GM18861 (cell line): ENCODE measurements around the gene DNMT1.
"Not testable (repeated sequence)": the region's sequence is repeated elsewhere in the genome, so short reads cannot be mapped to it uniquely, and the experiment has no call there.

Experiments
- ATAC-seq: cut with Tn5 transposase; IDR thresholded peaks from one replicate; pipeline ENCODE4 v1.9.1; 2021; ENCODE audit not compliant: unreplicated experiment

The DNMT1 gene

GRCh38 chr19:10184636-10185035, 10.1 kb downstream of the DNMT1 start:
- no peak for ATAC-seq

GRCh38 chr19:10183926-10184325, 10.8 kb downstream of the DNMT1 start:
- ATAC-seq = no peak

GRCh38 chr19:10182847-10183246, 11.9 kb downstream of the DNMT1 start:
- ATAC-seq = no peak

DNA sequence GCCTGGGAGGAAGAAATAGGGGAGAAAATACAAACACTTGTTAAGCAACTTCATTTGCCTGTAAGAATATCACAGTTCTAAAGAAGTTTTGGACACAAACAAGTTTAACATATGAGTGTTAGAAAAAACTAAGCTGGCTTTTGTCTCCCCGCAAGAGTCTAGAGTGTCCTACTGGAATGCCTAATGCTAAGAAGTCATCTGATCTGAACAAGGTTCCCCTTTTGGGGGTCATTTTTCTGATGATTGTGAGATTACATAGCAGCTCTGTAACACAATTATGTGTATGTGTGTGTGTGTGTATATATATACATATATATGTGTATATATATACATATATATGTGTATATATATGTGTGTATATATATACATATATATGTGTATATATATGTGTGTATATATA, 12.7 kb downstream of the DNMT1 start:
- no peak for ATAC-seq

DNA sequence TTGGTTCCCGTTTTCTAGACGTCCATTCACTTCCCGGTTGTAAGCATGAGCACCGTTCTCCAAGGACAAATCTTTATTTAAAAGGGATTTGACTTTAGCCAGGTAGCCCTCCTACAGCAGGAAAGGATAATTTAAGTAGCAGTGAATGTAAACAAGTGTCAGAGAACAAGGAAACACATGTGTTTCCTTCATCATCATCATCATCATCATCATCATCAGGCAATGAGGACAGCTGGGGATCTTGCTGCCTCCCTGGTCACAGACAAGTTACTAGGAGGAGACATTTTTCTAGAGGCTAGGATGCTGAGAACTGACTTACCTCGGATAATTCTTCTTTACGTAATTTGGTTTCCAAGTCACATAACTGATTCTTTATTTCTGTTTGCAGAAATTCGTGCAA, 14.3 kb downstream of the DNMT1 start:
- no peak for ATAC-seq

DNA sequence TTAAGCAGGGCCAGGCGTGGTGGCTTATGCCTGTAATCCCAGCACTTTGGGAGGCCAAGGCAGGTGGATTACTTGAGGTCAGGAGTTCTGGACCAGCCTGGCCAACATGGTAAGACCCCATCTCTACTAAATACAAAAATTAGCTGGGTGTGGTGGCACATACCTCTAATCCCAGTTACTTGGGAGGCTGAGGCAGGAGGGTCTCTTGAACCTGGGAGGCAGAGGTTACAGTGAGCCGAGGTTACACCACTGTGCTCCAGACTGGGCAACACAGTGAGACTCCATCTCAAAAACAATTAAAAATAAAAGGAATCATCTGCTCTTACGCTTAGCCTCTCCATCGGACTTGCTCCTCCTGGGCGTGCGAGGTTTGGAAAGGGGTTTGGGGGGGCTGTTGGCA, 14.7 kb downstream of the DNMT1 start:
- ATAC-seq = not testable (repeated sequence)

GRCh38 chr19:10173527-10173926, 21.2 kb downstream of the DNMT1 start:
- no peak for ATAC-seq

DNA sequence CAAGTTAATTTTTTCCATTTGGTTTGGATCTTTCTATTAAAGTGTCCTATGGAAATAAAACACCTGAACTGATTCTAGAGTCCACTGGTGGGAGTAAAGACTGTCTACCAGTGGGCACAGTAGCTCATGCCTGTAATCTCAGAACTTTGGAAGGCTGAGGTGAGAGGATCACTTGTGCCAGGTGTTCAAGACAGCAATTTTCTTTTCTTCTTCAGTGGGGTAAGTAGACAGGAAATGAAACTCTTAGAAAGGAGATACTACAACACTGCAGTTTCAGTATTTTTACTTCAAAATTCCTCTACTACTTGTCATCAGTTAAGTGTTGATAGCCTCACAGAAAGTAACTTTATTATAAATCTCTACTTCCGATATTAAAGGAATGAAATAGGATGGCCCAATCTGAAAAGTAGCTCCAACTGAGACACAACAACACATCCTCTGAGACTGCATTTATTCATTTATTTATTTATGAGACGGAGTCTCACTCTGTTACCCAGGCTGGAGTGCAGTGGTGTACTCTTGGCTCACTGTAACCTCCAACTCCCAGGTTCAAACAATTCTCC, 26.3 kb downstream of the DNMT1 start:
- ATAC-seq = no peak

DNA sequence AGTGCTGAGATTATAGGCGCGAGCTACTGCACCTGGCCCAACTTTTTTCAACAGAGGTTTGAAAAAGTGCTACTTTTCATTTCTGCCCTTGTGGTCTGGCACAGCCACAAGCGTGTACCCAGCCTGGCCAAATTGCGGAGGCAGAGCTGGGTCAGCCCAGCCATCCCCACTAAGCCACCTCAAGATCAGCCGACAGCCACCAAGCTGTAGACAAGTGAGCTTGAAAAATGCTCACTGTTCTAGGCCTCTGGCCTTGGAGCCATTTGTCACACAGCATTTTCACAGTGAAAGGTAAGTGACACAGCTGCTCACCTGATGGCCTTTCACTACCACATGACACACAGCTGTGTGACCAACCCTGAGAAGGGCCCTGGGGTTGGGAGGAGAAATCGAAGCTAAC, 27.3 kb downstream of the DNMT1 start:
- ATAC-seq = no peak

- not testable (repeated sequence) for ATAC-seq
Measured at GRCh38 chr19:10166501-10166900, 28.3 kb downstream of the DNMT1 start.

- no peak for ATAC-seq
Measured at GRCh38 chr19:10166046-10166445, 28.7 kb downstream of the DNMT1 start.

GRCh38 chr19:10163536-10163935, 31.2 kb downstream of the DNMT1 start:
- ATAC-seq = no peak

DNA sequence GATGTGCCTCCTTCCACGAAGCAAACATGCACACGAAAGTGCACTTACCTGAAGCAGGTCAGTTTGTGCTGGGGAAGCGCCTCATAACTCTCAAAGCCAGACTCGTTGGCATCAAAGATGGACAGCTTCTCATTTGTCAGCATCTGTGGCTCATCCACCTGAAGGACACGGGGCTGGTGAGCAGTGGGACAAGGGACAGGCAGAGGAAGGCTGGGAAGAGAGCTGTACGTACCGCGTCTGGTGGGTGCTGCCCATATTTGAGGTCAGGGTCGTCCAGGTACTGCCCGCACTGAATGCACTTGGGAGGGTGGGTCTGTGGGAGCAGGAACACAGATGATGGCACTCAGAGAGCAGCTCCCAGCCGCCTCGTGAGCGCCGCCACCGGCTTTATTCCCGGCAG, 35.1 kb downstream of the DNMT1 start:
- no peak for ATAC-seq

DNA sequence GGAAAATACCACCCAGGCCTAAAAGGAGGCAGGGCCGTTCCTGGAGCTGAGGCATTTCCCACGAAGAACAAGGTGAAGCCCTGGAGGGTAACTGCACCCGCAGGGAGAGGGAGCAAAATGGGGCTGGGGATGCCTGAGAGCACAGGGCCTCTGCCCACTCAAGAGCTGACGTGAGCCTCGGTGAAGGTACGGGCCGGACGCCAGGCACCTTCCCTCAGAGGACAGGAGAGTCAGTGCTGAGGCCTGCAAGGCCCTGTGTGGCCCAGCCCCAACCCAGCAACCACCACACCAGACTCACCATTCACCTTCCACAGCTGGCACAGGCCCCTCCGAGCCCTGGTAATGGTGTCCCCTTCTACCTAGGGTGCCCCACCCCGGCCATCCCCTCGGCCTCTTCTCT, 36.3 kb downstream of the DNMT1 start:
- ATAC-seq = no peak

DNA sequence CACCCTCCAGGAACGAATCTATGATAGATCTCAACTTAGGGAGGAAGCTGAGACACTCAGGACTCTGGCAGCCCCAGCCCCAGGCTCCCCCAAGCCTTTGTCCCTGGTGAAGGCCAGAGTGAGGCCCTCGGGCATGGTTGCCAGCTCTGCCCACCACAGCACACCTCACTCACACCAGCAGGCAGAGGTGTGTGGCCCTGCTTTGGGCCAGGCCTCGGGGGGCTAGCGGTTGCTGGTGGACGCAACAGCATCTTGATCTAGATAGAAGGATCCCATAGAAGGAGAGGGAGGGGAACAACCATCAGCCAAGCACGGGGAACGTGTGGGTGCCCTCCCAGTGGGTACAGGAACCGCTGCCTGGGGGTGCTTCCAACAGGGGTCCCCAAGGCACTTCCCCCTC, 36.7 kb downstream of the DNMT1 start:
- ATAC-seq = no peak

DNA sequence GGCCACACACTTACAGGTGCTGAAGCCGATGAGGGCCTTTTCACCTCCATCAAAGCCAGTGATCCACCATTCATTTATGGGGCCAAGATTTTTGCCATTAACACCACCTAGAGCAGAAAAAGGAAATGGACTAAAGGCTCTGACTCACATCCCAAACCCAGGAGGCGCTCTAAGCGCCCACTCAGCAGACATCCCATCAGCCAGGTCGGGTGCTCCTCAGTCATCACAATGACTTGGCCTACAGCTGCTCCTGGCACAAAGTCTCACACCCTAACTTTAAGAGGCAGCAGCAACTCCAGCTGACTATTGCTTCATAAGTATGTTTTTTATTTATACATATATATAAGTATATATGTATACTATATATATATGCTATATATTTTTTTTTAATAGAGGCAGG, 38.9 kb downstream of the DNMT1 start:
- ATAC-seq = no peak

DNA sequence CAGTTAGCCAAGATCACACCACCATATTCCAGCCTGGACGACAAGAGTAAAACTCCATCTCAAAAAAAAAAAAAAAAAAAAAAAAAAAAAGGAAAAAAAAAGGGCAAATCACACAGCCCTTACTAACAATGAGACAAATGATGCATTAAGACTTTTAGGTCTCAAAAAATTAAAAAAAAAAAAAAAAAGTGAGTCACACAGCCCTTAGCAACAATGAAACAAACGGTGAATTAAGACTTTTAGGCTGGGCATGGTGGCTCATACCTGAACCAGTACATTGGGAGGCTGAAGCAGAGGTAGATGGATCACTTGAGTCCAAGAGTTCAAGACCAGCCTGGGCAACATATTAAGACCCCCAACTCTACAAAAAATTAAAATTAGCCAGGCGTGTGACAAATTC, 42.7 kb downstream of the DNMT1 start:
- no peak for ATAC-seq

DNA sequence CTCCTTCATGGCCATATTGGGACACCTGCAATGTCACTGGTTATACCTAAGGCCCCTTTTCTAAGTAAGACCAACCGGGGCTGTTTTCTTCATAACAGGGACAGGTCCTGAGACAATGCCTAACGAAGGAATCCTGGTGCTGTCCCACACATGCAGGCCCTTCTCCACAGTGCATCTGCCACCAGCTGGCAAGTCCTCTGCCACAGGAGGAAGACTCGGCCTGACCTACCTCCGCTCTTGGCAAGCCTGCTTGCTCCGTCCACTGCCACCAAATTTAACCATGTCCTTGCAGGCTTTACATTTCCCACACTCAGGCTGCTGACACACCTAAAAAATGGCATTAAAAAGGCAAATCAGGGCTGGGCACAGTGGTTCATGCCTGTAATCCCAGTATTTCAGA, 43.2 kb downstream of the DNMT1 start:
- ATAC-seq = no peak

GRCh38 chr19:10149427-10149826, 45.3 kb downstream of the DNMT1 start:
- no peak for ATAC-seq

DNA sequence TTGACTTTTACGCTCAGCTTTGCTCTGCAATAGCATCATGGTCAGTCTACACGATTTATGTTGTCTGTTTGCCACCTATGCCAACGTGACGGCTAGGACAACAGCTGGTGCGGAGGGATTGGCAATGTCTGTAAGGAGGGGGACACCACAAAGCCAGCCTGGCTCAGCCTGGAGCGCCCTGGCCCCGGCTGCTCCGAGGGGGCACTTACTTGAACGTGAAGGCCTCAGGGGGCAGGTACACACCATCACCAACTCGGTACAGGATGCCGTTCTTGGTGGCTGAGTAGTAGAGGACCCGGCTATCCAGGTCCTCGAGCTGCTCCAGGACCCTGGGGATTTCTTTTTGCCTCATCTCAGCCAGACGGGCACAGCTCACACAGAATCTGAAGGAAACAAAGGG, 48.6 kb downstream of the DNMT1 start:
- ATAC-seq = no peak

DNA sequence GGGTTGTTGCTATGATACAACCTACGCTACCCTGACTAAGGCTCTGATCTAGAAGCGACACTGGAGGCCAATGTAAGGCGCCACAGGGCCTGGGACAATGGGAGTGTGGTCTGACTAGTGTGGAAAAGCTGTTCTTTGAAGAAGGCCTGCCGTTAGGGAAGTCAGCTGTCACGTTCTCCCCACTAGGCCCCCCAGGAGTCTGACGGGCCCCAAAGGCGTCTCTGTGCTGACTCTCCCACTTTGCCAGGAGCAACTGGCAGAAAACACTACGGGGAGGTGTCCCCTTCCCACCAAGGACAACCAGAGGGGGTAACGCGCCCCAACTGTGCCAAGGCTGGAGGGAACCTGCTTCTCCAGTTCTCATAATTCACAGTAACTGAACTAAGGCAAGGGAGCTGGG, 49.7 kb downstream of the DNMT1 start:
- no peak for ATAC-seq

- no peak for ATAC-seq
Measured at GRCh38 chr19:10144361-10144760, 50.4 kb downstream of the DNMT1 start.

DNA sequence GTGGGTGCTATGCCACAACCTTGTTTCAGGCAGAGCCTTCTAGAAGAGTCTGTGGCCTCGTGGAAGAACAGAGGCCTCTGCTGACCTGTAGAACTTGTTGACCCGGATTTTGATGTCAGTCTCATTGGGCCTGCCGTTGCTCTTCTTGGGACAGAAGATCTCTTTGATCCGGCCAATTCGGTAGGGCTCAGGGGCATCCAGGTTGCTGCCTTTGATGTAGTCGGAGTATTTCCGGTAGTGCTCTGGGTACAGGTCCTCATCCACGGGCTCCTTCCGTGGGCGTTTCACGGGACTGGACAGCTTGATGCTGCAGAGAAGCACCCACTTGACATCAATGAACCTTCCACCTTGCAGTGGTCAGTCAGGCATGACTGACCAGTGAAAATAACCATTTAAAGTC, 51.1 kb downstream of the DNMT1 start:
- no peak for ATAC-seq
